ENCODE data around the gene GFI1. TPM values are rescaled to one million over a fixed set of nuclear protein-coding genes. Genes with fewer than 3 reads are reported as not detected.

The GFI1 gene
- total RNA-seq, 1 experiment from 2014 or later = 0.35 TPM

- TF ChIP-seq ZNF416 (CRISPR knock-in tag; IDR thresholded peaks at IDR 0.05) (no peak), E2F1 (CRISPR knock-in tag; IDR thresholded peaks at IDR 0.05) (no peak), MXD4 (CRISPR knock-in tag; IDR thresholded peaks at IDR 0.05; ENCODE audit: borderline replicate concordance) (no peak), SMAD3 (CRISPR knock-in tag; IDR thresholded peaks at IDR 0.05; ENCODE audit: borderline replicate concordance) (no peak), USF1 (CRISPR knock-in tag; IDR thresholded peaks at IDR 0.05) (no peak), E2F4 (CRISPR knock-in tag; IDR thresholded peaks at IDR 0.05; ENCODE audit: borderline replicate concordance, low read depth) (no peak), ZNF512 (CRISPR knock-in tag; IDR thresholded peaks at IDR 0.05; ENCODE audit: borderline replicate concordance) (no peak), ZNF423 (CRISPR knock-in tag; IDR thresholded peaks at IDR 0.05) (no peak), ATF3 (CRISPR knock-in tag; conservative IDR thresholded peaks at IDR 0.05) (no peak), GABPB1 (CRISPR knock-in tag; IDR thresholded peaks at IDR 0.05) (no peak)
- H3K27ac Mint-ChIP-seq = no peak overlapping the region
- H3K9me3 Mint-ChIP-seq = no peaks in the 10 kb centered on the region
- ChIA-PET POLR2A (no interaction called here), CTCF (no interaction called here)
- H3K27me3 Mint-ChIP-seq (ENCODE audit: low read depth) = no peaks in the 10 kb centered on the region
- H3K36me3 Mint-ChIP-seq = no peaks in the 10 kb centered on the region
- no peaks in the 10 kb centered on the region for H3K4me1 Mint-ChIP-seq
- no peak for DNase-seq (ENCODE audit: low spot score)
- ATAC-seq = no peak
- H3K4me3 Mint-ChIP-seq = no peak overlapping the region
Measured at GRCh38 chr1:92459871-92460320, 26.8 kb downstream of the GFI1 start.

GRCh38 chr1:92458146-92458545 is 28.6 kb downstream of the GFI1 start:
- DNase-seq (ENCODE audit: low spot score) = no peak
- Mint-ChIP-seq H3K27ac (no peak overlapping the region), H3K9me3 (no peaks in the 10 kb centered on the region), H3K27me3 (ENCODE audit: low read depth) (no peaks in the 10 kb centered on the region), H3K36me3 (no peaks in the 10 kb centered on the region), H3K4me3 (no peak overlapping the region), H3K4me1 (no peaks in the 10 kb centered on the region)
- ChIA-PET CTCF (no interaction called here), POLR2A (no interaction called here)
- ATAC-seq = no peak
- no peak for TF ChIP-seq NFATC4 (CRISPR knock-in tag; IDR thresholded peaks at IDR 0.05)
- no peak for TF ChIP-seq NR3C1 (CRISPR knock-in tag; conservative IDR thresholded peaks at IDR 0.05; ENCODE audit: low read depth)
- no peak for TF ChIP-seq ATF3 (CRISPR knock-in tag; conservative IDR thresholded peaks at IDR 0.05)

GRCh38 chr1:92447976-92448375 is 38.7 kb downstream of the GFI1 start:
- Mint-ChIP-seq H3K4me1 (peaks cover 12% of the 10 kb centered on the region), H3K27me3 (ENCODE audit: low read depth) (no peaks in the 10 kb centered on the region; the same call in 1 of the 2 replicates), H3K36me3 (no peaks in the 10 kb centered on the region), H3K4me3 (no peak overlapping the region), H3K27ac (no peak overlapping the region), H3K9me3 (peaks cover 5% of the 10 kb centered on the region; the same call in 1 of the 2 replicates)
- ATAC-seq = no peak
- DNase-seq (ENCODE audit: low spot score) = no peak
- ChIA-PET CTCF (no interaction called here), POLR2A (no interaction called here)
- no peak for TF ChIP-seq KAT7 (CRISPR knock-in tag; IDR thresholded peaks at IDR 0.05; ENCODE audit: borderline replicate concordance)
- no peak for TF ChIP-seq NFYB (CRISPR knock-in tag; conservative IDR thresholded peaks at IDR 0.05; ENCODE audit: low read depth)
- TF ChIP-seq CBFB (CRISPR knock-in tag; IDR thresholded peaks at IDR 0.05; ENCODE audit: low read depth) = no peak
- no peak for TF ChIP-seq ZNF425 (CRISPR knock-in tag; conservative IDR thresholded peaks at IDR 0.05)
- no peak for TF ChIP-seq ESRRA (CRISPR knock-in tag; IDR thresholded peaks at IDR 0.05; ENCODE audit: borderline replicate concordance)
- TF ChIP-seq TP53 (CRISPR knock-in tag; IDR thresholded peaks at IDR 0.05) = no peak
- TF ChIP-seq PREB (CRISPR knock-in tag; IDR thresholded peaks at IDR 0.05; ENCODE audit: borderline replicate concordance) = no peak
- no peak for TF ChIP-seq SMAD4 (CRISPR knock-in tag; IDR thresholded peaks at IDR 0.05)
- TF ChIP-seq CREB1 (CRISPR knock-in tag; IDR thresholded peaks at IDR 0.05) = no peak

Measured in WTC11 (cell line).